ENCODE results near the gene FGD6.

The FGD6 gene

GRCh38 chr12:95130096-95130495 is 87.2 kb downstream of the FGD6 start:
- TF ChIP-seq POU6F1 (CRISPR knock-in tag; IDR thresholded peaks at IDR 0.05; ENCODE audit: borderline replicate concordance, low read depth): no peak
- TF ChIP-seq GLIS3 (CRISPR knock-in tag; IDR thresholded peaks at IDR 0.05): no peak
- no peak for TF ChIP-seq ZNF70 (CRISPR knock-in tag; IDR thresholded peaks at IDR 0.05)
- TF ChIP-seq CSRNP3 (CRISPR knock-in tag; IDR thresholded peaks at IDR 0.05): no peak
- TF ChIP-seq TOX (CRISPR knock-in tag; IDR thresholded peaks at IDR 0.05; ENCODE audit: borderline replicate concordance): no peak
- no peak for TF ChIP-seq CSDC2 (CRISPR knock-in tag; IDR thresholded peaks at IDR 0.05)
- TF ChIP-seq BACH2 (CRISPR knock-in tag; IDR thresholded peaks at IDR 0.05; ENCODE audit: borderline replicate concordance): no peak
- TF ChIP-seq SNAI2 (CRISPR knock-in tag; IDR thresholded peaks at IDR 0.05): no peak
- no peak for TF ChIP-seq RARB (CRISPR knock-in tag; IDR thresholded peaks at IDR 0.05)
- TF ChIP-seq ISL1 (CRISPR knock-in tag; IDR thresholded peaks at IDR 0.05): no peak
- TF ChIP-seq ZNF8 (CRISPR knock-in tag; IDR thresholded peaks at IDR 0.05): no peak
- no peak for TF ChIP-seq ZC3H10 (CRISPR knock-in tag; IDR thresholded peaks at IDR 0.05)
- no peak for TF ChIP-seq TSHZ2 (CRISPR knock-in tag; IDR thresholded peaks at IDR 0.05)
- TF ChIP-seq ZNF565 (CRISPR knock-in tag; conservative IDR thresholded peaks at IDR 0.05; ENCODE audit: low read depth): no peak
- no peak for TF ChIP-seq CREB5 (CRISPR knock-in tag; IDR thresholded peaks at IDR 0.05; ENCODE audit: low read depth)
- TF ChIP-seq PPARA (CRISPR knock-in tag; IDR thresholded peaks at IDR 0.05; ENCODE audit: borderline replicate concordance): no peak
- ATAC-seq: no peak

GRCh38 chr12:95129115-95129514 is 88.2 kb downstream of the FGD6 start:
- no peak for ATAC-seq
- no peak for TF ChIP-seq OSR1 (CRISPR knock-in tag; IDR thresholded peaks at IDR 0.05)
- no peak for TF ChIP-seq ESRRG (CRISPR knock-in tag; IDR thresholded peaks at IDR 0.05)
- no peak for TF ChIP-seq ZNF565 (CRISPR knock-in tag; conservative IDR thresholded peaks at IDR 0.05; ENCODE audit: low read depth)
- TF ChIP-seq ZC3H10 (CRISPR knock-in tag; IDR thresholded peaks at IDR 0.05): no peak
- no peak for TF ChIP-seq PPARA (CRISPR knock-in tag; IDR thresholded peaks at IDR 0.05; ENCODE audit: borderline replicate concordance)
- TF ChIP-seq TCF4 (CRISPR knock-in tag; IDR thresholded peaks at IDR 0.05; ENCODE audit: borderline replicate concordance): no peak
- no peak for TF ChIP-seq GLIS3 (CRISPR knock-in tag; IDR thresholded peaks at IDR 0.05)
- TF ChIP-seq ISL1 (CRISPR knock-in tag; IDR thresholded peaks at IDR 0.05): no peak
- no peak for TF ChIP-seq ZFP30 (CRISPR knock-in tag; IDR thresholded peaks at IDR 0.05)
- no peak for TF ChIP-seq ZNF8 (CRISPR knock-in tag; IDR thresholded peaks at IDR 0.05)
- TF ChIP-seq TSHZ2 (CRISPR knock-in tag; IDR thresholded peaks at IDR 0.05): no peak
- no peak for TF ChIP-seq TOX (CRISPR knock-in tag; IDR thresholded peaks at IDR 0.05; ENCODE audit: borderline replicate concordance)
- no peak for TF ChIP-seq CSRNP3 (CRISPR knock-in tag; IDR thresholded peaks at IDR 0.05)
- no peak for TF ChIP-seq SNAI2 (CRISPR knock-in tag; IDR thresholded peaks at IDR 0.05)
- no peak for TF ChIP-seq BACH2 (CRISPR knock-in tag; IDR thresholded peaks at IDR 0.05; ENCODE audit: borderline replicate concordance)
- no peak for TF ChIP-seq POU6F1 (CRISPR knock-in tag; IDR thresholded peaks at IDR 0.05; ENCODE audit: borderline replicate concordance, low read depth)
- no peak for TF ChIP-seq CREB5 (CRISPR knock-in tag; IDR thresholded peaks at IDR 0.05; ENCODE audit: low read depth)
- no peak for TF ChIP-seq ZNF70 (CRISPR knock-in tag; IDR thresholded peaks at IDR 0.05)
- no peak for TF ChIP-seq PATZ1 (CRISPR knock-in tag; IDR thresholded peaks at IDR 0.05; ENCODE audit: borderline replicate concordance)
